ENCODE measurements around the gene ZNF606. TPM values are rescaled to one million over a fixed set of nuclear protein-coding genes. Genes with fewer than 3 reads are reported as not detected.

The ZNF606 gene
- total and polyA plus RNA-seq, 12 donors = 4.5 to 19.1 (median 13.2) TPM

DNA sequence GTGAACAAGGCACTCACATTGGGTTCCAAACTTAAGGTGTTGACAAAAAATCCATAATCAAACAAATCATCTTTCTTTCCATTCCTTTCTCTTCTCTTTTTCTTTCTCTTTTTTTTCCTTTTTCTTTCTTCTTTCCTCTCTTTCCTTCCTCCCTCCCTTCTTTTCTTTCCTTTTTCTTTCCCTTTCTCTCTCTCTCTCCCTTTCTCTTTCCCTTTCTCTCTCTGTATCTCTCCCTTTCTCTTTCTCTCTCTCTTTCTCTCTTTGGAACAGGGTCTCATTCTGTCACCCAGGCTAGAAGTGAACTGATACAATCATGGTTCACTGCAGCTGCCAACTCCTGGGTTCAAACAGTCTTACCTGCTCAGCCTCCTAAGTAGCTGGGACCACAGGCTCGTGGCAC lies 40.8 kb downstream of the ZNF606 start:
- Histone ChIP-seq H3K4me1 (no peaks in the 10 kb centered on the region), H3K36me3 (peaks cover 0 to 83% (median 7%) of the 10 kb centered on the region in 9 donors), H3K27ac (no peak overlapping the region), H3K27me3 (no peaks in the 10 kb centered on the region), H3K4me3 (no peak overlapping the region), H3K9me3 (peaks cover 0 to 100% (median 48%) of the 10 kb centered on the region in 11 donors)
- intact Hi-C loops (cut with DNase I) = no loop called here
- no peak for ATAC-seq
- TF ChIP-seq, protein P1, sequence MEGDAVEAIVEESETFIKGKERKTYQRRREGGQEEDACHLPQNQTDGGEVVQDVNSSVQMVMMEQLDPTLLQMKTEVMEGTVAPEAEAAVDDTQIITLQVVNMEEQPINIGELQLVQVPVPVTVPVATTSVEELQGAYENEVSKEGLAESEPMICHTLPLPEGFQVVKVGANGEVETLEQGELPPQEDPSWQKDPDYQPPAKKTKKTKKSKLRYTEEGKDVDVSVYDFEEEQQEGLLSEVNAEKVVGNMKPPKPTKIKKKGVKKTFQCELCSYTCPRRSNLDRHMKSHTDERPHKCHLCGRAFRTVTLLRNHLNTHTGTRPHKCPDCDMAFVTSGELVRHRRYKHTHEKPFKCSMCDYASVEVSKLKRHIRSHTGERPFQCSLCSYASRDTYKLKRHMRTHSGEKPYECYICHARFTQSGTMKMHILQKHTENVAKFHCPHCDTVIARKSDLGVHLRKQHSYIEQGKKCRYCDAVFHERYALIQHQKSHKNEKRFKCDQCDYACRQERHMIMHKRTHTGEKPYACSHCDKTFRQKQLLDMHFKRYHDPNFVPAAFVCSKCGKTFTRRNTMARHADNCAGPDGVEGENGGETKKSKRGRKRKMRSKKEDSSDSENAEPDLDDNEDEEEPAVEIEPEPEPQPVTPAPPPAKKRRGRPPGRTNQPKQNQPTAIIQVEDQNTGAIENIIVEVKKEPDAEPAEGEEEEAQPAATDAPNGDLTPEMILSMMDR (IDR thresholded peaks at IDR 0.05) = no peak
- DNase-seq = no peak
- WGBS, 2 donors = 84 to 89% methylated on average over 1 of the region's 1 CpG

DNA sequence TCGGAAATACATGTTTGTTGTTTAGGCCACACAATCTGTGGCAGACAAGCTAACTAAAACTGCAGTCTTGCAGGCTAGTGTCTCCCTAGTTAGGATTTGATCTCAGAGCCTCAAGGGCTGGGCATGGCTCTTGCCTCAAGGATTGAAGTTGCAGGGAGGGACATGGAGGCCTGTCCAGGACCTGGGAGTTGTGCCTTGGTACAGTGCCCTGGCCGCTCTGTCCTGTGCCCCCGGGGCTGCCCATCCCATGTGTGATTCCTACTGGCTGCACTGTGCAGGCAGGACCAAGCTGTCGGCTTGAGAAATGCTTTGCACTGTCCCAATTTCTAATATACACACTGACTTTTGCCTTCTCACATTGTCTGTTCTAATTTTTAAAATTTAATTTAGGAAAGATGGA lies 47.6 kb downstream of the ZNF606 start:
- Histone ChIP-seq H3K36me3 (peaks cover 0 to 24% (median 0%) of the 10 kb centered on the region in 9 donors), H3K27ac (no peak overlapping the region), H3K4me3 (no peak overlapping the region), H3K4me1 (no peaks in the 10 kb centered on the region), H3K27me3 (no peaks in the 10 kb centered on the region), H3K9me3 (peaks cover 0 to 91% (median 3%) of the 10 kb centered on the region in 11 donors)
- DNase-seq = no peak
- WGBS, 2 donors = 90 to 93% methylated on average over 4 of the region's 4 CpGs
- intact Hi-C loops (cut with DNase I) = no loop called here
- TF ChIP-seq, protein P1 (IDR thresholded peaks at IDR 0.05) = no peak
- no peak for ATAC-seq

DNA sequence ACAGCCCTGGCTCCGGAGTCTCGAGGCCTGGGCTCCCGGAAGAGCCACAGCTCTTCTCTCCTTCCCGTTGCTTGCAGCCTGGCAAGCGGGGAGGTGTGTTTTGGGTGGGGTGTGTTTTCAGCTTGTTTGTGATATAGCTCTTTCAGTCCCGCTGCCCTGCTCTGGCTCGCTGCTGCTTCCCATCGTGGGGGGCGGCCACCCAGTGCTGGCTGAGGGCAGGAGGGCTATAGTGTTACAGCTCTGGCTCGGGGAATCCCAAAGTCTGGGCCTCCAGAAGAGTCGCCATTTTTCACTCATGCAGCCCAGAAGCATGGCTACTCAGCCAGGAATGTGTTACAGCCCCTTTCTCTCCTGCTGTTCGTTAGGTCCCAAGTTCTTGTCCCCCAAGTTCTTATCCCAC lies 52.9 kb downstream of the ZNF606 start:
- WGBS, 2 donors = 92% methylated on average over 12 of the region's 12 CpGs
- Histone ChIP-seq H3K27ac (no peak overlapping the region), H3K27me3 (no peaks in the 10 kb centered on the region), H3K4me3 (no peak overlapping the region), H3K9me3 (peaks cover 0 to 75% (median 0%) of the 10 kb centered on the region in 11 donors), H3K36me3 (peaks cover 0 to 2% (median 0%) of the 10 kb centered on the region in 9 donors), H3K4me1 (peaks cover 7 to 25% (median 19%) of the 10 kb centered on the region in 9 donors)
- ATAC-seq (no peak), DNase-seq (no peak)
- TF ChIP-seq, protein P1 (IDR thresholded peaks at IDR 0.05) = no peak
- intact Hi-C loops (cut with DNase I) = loop anchor here in 2 of 10 donors (5.0 to 10.0 kb wide), 2 partner anchors 53 to 205 kb away; partner anchors contain the start of genes ZNF329 (in 1 of the 2) and ZNF606 (in 1 of the 2)

DNA sequence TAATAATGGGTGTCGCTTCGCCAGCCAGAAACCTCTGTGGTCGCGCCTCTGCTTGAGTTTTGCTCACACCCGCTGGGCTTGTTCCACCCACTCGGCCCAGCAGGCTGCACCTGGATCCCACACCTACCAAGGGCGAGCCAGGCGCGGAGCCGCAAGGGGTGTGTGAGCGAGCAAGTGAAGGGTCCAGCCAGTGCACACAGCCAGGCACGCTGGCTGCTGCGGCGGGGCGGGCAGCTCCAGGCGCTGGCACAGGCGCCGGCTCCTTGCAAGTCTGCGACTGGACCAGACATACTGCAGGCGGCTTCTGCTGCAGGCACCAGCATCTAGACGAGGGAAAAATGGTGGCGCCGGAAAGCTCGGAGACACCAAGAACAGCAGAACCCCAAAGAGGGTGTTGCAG lies 53.3 kb downstream of the ZNF606 start:
- no peak for DNase-seq
- Histone ChIP-seq H3K27me3 (no peaks in the 10 kb centered on the region), H3K9me3 (peaks cover 0 to 76% (median under 1%) of the 10 kb centered on the region in 11 donors), H3K4me1 (peaks cover 7 to 26% (median 19%) of the 10 kb centered on the region in 9 donors), H3K27ac (no peak overlapping the region), H3K36me3 (peaks cover 0 to 6% (median 2%) of the 10 kb centered on the region in 9 donors), H3K4me3 (no peak overlapping the region)
- intact Hi-C loops (cut with DNase I) = loop anchor here in 2 of 10 donors (5.0 to 10.0 kb wide), 2 partner anchors 53 to 206 kb away; partner anchors contain the start of genes ZNF329 (in 1 of the 2) and ZNF606 (in 1 of the 2)
- ATAC-seq = no peak
- TF ChIP-seq, protein P1 (IDR thresholded peaks at IDR 0.05) = no peak
- WGBS, 2 donors = 92% methylated on average over 24 of the region's 24 CpGs

Measured in heart right ventricle (tissue), 16 donors.